Islet of Langerhans (tissue), 1 donor: ENCODE data around the gene RASSF4.

ENCODE experiments used
- FAIRE-seq: peaks from one replicate; lab custom pipeline; 2011; peaks lifted over from hg19 to GRCh38; lab: Jason Lieb, UNC

Gene RASSF4

GRCh38 chr10:44990302-44990655 is 30.7 kb downstream of the RASSF4 start:
- FAIRE-seq = no peak

GRCh38 chr10:44990965-44991364 is 31.4 kb downstream of the RASSF4 start:
- no peak for FAIRE-seq

- FAIRE-seq = no peak
These were observed 32.0 kb downstream of the RASSF4 start for GRCh38 chr10:44991571-44991970.

- FAIRE-seq = no peak
These were observed 32.6 kb downstream of the RASSF4 start for GRCh38 chr10:44992070-44992731.

GRCh38 chr10:44992732-44993225 is 33.2 kb downstream of the RASSF4 start:
- FAIRE-seq = no peak

- no peak for FAIRE-seq
These were observed 33.8 kb downstream of the RASSF4 start for GRCh38 chr10:44993226-44993921.

GRCh38 chr10:44993922-44994751 is 34.5 kb downstream of the RASSF4 start:
- FAIRE-seq = no peak

- no peak for FAIRE-seq
These were observed 35.3 kb downstream of the RASSF4 start for GRCh38 chr10:44994752-44995530.

- no peak for FAIRE-seq
These were observed 35.9 kb downstream of the RASSF4 start for GRCh38 chr10:44995581-44995913.

GRCh38 chr10:44995914-44996669 is 36.5 kb downstream of the RASSF4 start:
- FAIRE-seq = peak; percentile 81

GRCh38 chr10:44997105-44997748 is 37.6 kb downstream of the RASSF4 start:
- FAIRE-seq = no peak

GRCh38 chr10:44998146-44998631 is 38.6 kb downstream of the RASSF4 start:
- no peak for FAIRE-seq

- FAIRE-seq = no peak
These were observed 40.6 kb downstream of the RASSF4 start for GRCh38 chr10:45000138-45000751.

- FAIRE-seq = no peak
These were observed 41.3 kb downstream of the RASSF4 start, which contains the start of gene ZNF22 for GRCh38 chr10:45000752-45001380. Gene ZNF22, plus strand, starts transcription at chr10:45000923. Its CDS starts 2,446 bp downstream, at chr10:45003369.

- FAIRE-seq = peak; percentile 93
These were observed 42.0 kb downstream of the RASSF4 start for GRCh38 chr10:45001381-45002148.

- FAIRE-seq = no peak
These were observed 43.9 kb downstream of the RASSF4 start for GRCh38 chr10:45003432-45004000.

GRCh38 chr10:45004661-45005060 is 45.1 kb downstream of the RASSF4 start:
- FAIRE-seq = no peak

- FAIRE-seq = peak; percentile 24
These were observed 45.7 kb downstream of the RASSF4 start for GRCh38 chr10:45005284-45005683.
